Daoy (cell line): ENCODE data around the gene OR6N1. TPM values are rescaled to one million over a fixed set of nuclear protein-coding genes. Genes with fewer than 3 reads are reported as not detected.

Experiments used
- DNase-seq: peaks from one replicate; pipeline ENCODE4 v3.0.0-alpha.2; 2015; ENCODE audit warnings: low read depth
- total RNA-seq: library from RNA; depleted of rRNA; stranded (reverse); fragments of >200 nt; shearing (Covaris generic); gene quantifications from 2 replicates; pipeline ENCODE4 v1.2.3, GENCODE V29; 2014; rRNA removed

OR6N1 gene
- total RNA-seq, 1 experiment from 2014 or later, result not detected

DNA sequence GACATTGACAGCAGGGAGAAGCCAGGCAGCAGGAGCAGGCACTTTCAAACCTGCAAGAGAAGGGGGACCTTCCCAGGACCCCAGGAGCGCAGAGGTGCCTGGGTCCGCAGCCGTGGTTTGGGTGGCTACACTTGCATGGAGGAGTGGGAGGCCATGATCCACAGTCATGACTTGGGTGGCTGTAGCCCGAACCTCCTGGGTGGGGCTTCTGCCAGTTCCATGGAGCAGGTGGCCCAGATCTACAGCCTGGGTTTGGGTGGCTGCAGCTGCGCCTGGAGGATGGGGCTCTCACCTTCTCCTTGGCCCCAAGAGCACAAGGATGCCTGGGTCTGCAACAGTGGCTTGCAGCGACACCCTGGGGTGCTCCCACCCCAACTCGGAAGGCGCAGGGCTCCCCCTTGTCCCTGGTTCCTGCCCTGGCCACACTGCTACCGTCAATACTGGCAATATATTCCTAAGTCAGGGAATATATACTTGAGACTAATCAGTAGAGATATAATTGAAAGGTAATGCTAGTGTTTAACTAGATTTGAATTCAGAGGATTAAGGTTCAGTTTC is 19.8 kb downstream of the OR6N1 start:
- DNase-seq, result no peak

DNA sequence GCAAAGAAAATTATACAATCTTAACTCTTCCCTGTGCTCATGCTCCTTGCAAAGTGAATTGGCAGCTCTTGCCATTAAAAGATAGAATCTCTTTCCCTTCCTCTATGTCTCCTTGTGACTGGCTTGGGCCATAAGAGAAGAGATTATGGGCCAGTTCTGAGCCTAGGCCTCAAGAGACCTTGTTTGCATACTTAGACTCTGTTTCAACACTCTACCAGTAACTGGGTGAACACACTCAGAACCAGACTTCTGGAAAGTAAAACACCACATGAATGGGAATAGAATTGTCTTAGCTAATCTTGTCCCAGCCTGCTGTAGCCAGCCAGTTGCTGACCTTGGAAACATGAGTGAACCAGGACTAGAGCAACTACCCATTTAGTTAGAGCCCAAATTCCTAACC is 36.1 kb downstream of the OR6N1 start:
- no peak for DNase-seq

DNA sequence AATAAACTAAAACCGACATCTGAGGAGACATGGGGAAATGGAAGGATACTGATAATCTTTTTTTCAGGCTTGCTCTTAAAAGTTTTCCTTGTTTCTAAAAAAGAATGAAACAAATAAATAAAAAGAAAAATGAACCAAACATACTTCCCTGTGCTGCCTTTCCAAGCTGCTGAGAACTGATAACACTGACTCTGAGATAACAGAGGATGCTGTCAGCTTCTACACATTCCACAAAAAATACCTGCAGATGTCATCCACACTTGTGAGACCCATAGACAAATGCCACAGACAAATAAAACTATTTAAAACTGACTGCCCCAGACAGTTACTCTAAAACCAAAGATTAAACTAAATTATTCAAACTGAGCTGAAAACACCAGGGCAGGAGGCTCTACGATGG is 39.5 kb downstream of the OR6N1 start:
- no peak for DNase-seq

DNA sequence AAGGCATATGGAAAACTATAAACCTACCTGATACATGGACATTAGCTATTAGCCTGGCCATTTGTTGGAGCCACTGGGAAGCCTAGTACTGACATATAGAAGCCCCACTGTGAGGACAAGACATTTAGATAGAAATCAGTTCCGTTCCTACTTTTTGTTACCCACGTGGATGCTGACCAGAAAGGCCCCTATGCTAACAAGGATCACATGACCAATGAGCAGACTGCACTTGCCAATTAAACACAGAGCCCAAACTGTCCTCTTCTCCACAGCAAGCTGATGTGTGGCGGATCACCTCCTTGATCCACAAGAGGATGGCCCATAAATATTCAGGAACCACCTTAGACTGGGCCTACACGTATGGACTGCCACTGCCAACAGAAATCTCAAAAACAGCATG is 40.3 kb downstream of the OR6N1 start:
- no peak for DNase-seq

DNA sequence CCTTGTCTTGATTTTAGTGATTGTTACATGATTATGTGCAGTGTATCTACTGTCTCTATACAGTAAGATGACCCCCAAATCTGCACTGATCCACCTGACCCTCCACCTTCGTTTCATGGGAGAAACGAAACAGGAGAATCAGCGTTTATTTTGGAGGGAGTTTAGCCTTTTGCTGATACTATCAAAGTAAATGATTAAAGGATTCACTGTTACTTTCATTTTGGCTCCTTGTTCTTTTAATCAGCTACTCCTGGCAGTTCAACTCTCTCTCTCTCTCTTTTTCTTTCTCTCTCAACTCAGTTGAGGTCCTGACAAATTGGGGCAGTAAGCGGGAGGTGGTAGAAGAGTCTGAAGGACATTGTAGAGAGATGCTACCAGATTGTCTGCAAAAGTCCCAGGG is 41.5 kb downstream of the OR6N1 start:
- no peak for DNase-seq

DNA sequence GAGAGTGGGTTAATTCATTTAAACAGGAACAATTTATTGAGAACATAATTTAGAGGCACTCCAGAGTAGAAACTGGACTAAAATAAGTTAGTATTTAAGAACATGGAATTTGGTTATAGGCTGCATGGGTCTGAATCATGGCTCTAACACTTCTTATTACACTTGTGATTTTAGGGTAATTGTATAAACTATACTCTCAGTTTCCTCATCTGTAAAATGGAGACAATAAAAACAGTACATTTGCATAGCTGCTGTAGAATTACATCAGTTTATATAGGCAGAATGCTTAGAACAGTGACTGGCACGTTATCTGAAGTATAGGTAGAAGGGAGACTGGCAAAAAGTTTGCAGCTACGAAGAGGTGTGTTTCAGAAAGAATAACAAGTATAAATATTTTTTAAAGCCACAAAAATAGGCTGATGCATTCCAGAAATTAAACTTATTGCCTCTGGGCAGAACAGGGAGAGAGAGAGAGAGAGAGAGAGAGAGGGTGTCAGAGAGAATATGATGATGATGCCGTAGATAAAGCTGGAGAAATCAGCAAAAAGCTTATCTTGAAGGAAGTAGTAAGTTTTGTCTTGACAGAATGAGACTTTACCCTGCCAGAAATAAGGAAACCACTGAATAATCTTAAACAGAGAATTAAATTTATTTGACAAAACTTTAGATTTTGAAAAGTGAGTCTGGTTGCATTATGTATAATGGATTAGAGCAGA is 43.3 kb downstream of the OR6N1 start:
- no peak for DNase-seq

DNA sequence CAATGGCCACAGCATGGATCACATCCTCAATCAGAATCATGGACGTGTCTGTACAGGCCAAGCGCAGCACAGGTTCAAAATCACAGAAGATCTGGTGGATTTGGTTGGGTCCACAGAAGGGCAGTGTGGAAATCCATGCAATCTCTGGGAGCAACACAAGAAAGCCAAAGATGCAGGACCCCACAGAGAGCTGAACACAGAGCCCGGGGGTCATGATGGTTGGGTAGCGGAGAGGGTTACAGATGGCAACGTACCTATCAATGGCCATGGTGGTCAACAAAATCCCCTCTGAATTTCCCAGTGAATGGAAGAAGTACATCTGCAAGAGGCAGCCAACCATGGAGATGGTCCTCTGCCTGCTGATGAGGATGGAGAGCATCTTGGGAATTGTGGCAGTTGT is 47.6 kb downstream of the OR6N1 start:
- no peak for DNase-seq

DNA sequence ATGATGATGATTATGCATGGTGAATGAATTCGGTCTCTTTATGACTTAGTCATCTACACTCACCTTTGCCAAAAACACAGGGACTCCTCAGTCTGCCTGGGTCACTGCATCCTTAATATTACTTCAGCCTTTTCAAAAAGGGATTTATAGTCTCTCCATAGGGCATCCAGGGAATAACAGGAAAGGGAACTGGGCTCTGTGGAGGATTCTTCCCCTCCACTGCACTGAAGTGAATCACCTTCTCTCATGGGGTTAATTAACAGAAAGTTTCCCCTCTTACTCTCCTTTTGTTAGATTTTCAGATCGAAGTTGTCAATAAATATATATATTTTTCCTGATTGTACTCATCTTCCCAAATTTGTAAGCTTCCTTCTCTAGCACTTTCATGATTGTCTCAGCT is 51.4 kb downstream of the OR6N1 start, which contains the start of gene OR6K3:
TSS of gene OR6K3 (minus strand) at position 101 of the 400 bp plus-strand sequence. CDS start 2,605 bp downstream, outside the sequence.
- no peak for DNase-seq

DNA sequence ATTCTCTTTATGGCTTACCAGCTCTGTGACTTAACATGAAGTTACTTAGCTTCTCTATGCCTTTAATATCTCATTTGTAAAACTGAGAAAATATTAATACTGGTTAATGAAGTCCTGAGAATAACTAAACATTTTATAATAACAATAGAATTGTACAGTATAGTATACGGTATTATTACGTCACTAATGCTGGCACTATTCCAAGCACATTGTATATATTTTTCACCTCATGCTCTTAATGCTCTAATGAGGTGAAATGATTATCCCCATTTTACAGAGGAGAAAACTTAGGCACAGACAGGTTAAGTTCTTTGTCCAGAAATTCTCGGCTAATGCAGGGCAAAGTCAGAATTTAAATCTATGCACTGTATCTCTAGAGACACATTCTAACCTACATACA is 52.3 kb downstream of the OR6N1 start:
- DNase-seq, result no peak

DNA sequence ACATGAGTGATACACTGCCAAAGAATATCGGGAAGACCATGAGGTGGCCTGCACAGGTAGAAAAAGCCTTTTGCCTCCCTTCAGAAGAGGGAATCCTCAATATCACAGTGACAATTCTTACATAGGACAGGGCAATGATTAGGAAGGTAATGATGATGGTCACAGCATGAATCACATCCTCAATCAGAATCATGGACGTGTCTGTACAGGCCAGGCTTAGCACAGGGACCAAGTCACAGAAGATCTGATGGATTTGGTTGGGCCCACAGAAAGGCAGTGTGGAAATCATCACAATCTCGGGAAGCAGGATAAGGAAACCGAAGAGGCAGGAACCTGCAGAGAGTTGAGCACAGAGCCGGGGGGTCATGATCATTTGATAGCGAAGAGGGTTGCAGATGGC is 54.7 kb downstream of the OR6N1 start:
- no peak for DNase-seq

DNA sequence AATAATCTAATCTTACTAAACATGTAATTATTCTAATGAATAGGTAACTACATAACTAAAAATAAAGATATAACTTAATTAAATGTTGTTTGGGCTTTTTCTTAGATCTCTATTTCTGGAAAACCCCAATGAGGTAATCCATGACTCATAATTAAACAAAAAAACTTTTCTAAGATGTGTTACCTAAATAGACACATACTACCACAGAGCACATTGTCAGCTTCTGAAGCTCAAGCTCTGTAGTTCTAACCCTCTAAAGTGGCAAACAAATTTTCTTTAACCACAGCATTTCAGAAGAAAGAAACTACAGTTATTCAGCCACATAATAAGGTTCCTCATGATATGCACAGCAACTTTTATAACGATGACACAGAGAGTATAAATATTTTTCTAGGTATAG is 55.7 kb downstream of the OR6N1 start:
- DNase-seq, result peak; percentile 24

DNA sequence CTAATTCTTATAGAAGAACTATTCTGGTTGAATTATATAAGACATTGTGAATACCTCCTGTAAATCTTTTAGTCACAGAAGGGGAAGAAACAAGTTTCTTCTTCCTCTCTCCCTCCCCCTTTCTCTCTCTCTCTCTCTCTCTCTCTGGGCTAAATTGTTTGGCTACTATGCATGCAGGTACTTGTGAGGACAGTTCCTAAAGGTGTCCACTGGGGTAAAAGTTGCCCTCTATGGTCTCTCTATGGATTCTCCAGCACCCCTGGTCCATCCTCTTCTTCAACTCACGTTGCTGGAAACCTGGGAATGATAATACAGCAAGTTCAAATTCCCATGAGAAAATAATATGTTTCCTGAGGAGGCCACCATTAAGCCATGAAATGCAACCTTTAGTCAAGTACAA is 57.2 kb downstream of the OR6N1 start:
- DNase-seq, result no peak

Other genes with a start within 250 kb of the OR6N1 start
- gene OR6Y1, start 217.8 kb downstream of the OR6N1 start, total RNA-seq, result not detected in 2 replicates
- not detected in 2 replicates for gene OR6P1, start 201.6 kb downstream of the OR6N1 start, total RNA-seq
- gene OR10X1, start 192.3 kb downstream of the OR6N1 start, total RNA-seq, result not detected in 2 replicates
- not detected in 2 replicates for gene OR10Z1, start 166.9 kb downstream of the OR6N1 start, total RNA-seq
- 0.06 and 0.42 TPM in 2 replicates for gene SPTA1, start 85.5 kb downstream of the OR6N1 start, total RNA-seq
- not detected in 2 replicates for gene OR6K2, start 71.5 kb downstream of the OR6N1 start, total RNA-seq
- gene OR6K3, start 51.5 kb downstream of the OR6N1 start, total RNA-seq, result not detected in 2 replicates
- gene OR6K6, start 17.5 kb downstream of the OR6N1 start, total RNA-seq, result not detected in 2 replicates
- not detected in 2 replicates for gene OR6N2, start 9.0 kb upstream of the OR6N1 start, total RNA-seq
- not detected in 2 replicates for gene MNDA, start 59.2 kb upstream of the OR6N1 start, total RNA-seq
- not detected in 2 replicates for gene PYHIN1, start 159.4 kb upstream of the OR6N1 start, total RNA-seq
- gene IFI16, start 237.7 kb upstream of the OR6N1 start, total RNA-seq, result 23.7 and 24.5 TPM in 2 replicates